Hepatocyte (in vitro differentiated cells): ENCODE data around the gene TRAF3IP1.
"Not testable (repeated sequence)": the region's sequence is repeated elsewhere in the genome, so short reads cannot be mapped to it uniquely, and the experiment has no call there.

Source experiments
- EZH2 ChIP-seq: fragments of 200-600 bp; sonication (generic); IDR thresholded peaks from 2 replicates; pipeline ENCODE4 v1.6.1; 2016; ENCODE audit warnings: antibody characterized with exemption, mild to moderate bottlenecking, borderline replicate concordance
- TF ChIP-seq, protein P1 (sequence below): fragments of 200-600 bp; sonication (generic); IDR thresholded peaks from 2 replicates; pipeline ENCODE4 v1.5.1; 2016; ENCODE audit warnings: antibody characterized with exemption, mild to moderate bottlenecking; ENCODE audit not compliant: poor library complexity

DNA sequence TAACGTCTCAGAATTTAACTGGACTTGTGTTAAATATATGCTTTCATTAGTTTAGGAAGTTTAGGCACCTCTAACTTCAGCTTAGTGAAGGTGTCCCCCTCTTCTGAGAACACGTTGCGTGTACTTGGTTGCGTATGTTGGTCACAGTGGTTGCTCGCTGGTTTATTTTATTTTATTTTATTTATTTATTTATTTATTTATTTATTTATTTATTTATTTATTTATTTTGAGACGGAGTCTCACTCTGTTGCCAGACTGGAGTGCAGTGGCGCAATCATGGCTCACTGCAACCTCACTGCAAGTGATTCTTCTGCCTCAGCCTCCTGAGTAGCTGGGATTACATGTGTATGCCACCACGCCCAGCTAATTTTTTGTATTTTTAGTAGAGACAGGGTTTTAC, 15.3 kb downstream of the TRAF3IP1 start:
- TF ChIP-seq, protein P1, sequence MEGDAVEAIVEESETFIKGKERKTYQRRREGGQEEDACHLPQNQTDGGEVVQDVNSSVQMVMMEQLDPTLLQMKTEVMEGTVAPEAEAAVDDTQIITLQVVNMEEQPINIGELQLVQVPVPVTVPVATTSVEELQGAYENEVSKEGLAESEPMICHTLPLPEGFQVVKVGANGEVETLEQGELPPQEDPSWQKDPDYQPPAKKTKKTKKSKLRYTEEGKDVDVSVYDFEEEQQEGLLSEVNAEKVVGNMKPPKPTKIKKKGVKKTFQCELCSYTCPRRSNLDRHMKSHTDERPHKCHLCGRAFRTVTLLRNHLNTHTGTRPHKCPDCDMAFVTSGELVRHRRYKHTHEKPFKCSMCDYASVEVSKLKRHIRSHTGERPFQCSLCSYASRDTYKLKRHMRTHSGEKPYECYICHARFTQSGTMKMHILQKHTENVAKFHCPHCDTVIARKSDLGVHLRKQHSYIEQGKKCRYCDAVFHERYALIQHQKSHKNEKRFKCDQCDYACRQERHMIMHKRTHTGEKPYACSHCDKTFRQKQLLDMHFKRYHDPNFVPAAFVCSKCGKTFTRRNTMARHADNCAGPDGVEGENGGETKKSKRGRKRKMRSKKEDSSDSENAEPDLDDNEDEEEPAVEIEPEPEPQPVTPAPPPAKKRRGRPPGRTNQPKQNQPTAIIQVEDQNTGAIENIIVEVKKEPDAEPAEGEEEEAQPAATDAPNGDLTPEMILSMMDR = not testable (repeated sequence)
- not testable (repeated sequence) for TF ChIP-seq EZH2
